Measurements from ENCODE around the gene LBR.

DNA sequence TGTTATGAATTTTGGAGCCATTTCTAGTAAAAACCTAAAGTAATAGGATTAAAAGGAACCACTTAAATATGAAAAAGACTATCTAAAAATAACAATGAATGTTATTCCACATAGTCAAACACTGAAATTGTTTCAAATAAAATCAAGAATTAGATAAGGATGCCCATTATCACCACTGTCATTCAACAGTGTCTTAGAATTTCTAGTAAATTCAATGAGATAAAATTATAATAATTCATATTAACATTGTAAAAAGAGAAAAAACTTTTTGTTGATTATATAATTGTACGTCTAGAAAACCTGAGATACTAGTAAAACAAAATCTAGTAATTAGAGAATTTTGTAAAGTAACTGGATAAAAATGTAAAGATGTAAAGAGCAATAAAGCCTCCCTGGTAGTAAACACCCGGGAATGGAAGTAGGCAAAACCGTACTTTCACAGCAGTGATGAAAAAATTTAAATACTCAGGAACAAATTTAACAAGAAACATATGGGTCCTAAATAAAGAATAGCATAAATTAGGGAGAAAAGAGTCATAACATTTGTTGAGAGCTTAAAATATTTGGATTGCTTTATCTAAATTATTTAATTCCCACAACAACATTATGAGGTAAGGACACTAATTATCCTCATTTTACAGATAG lies 56.4 kb downstream of the LBR start:
- no peak for TF ChIP-seq CTCF (conservative IDR thresholded peaks at IDR 0.05)
- no peak for TF ChIP-seq ZFX (IDR thresholded peaks at IDR 0.05)

All from C4-2B (cell line).